Esophagus muscularis mucosa (tissue), 3 donors: Measurements from ENCODE around the gene TFF1.

Experiments
- CTCF ChIP-seq, 3 experiments: fragments of 200-600 bp in 2 of 3; fragments of 450-650 bp in 1 of 3; sonication (generic) in 2 of 3; IDR thresholded peaks; one replicate each; pipeline ENCODE4 v1.5.1; 2017 to 2019; ENCODE audit warnings: antibody characterized with exemption in 3 of 3, mild to moderate bottlenecking in 2 of 3, moderate library complexity in 1 of 3
- POLR2A ChIP-seq: fragments of 450-650 bp; IDR thresholded peaks from one replicate; pipeline ENCODE4 v1.6.1; 2017; ENCODE audit warnings: antibody characterized with exemption, moderate library complexity, mild to moderate bottlenecking, low read depth
- POLR2AphosphoS5 ChIP-seq, 2 donors: sonication (generic); formaldehyde crosslinking; IDR thresholded peaks; one replicate each; pipeline ENCODE4 v1.6.1; 2017; ENCODE audit warnings: antibody characterized with exemption in 2 of 2

- TF ChIP-seq POLR2A (no peak), CTCF (IDR thresholded peaks at IDR 0.05) (no peak), POLR2AphosphoS5 (IDR thresholded peaks at IDR 0.05) (no peak)
Observed at GRCh38 chr21:42387164-42387563, 20.8 kb upstream of the TFF1 start.
